Measurements from ENCODE around the gene MUC20.
"Not testable (repeated sequence)": the region's sequence is repeated elsewhere in the genome, so short reads cannot be mapped to it uniquely, and the experiment has no call there.

The MUC20 gene

DNA sequence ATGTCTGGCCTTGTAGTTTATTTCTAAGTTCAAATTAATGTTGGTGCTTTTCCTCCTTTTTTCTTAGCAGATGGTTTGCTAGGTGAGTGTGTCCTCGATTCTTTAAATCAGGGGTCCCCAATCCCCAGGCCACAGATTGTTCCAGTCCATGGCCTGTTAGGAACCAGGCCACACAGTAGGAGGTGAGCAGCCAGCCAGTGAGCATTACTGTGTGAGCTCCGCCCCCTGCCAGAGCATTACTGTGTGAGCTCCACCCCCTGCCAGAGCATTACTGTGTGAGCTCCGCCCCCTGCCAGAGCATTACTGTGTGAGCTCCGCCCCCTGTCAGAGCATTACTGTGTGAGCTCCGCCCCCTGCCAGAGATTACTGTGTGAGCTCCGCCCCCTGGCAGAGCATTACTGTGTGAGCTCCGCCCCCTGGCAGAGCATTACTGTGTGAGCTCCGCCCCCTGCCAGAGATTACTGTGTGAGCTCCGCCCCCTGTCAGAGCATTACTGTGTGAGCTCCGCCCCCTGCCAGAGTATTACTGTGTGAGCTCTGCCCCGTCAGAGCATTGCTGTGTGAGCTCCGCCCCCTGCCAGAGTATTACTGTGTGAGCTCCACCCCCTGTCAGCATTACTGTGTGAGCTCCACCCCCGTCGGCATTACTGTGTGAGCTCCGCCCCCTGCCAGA lies 34.1 kb upstream of the MUC20 start:
- not testable (repeated sequence) for H3K27me3 ChIP-seq (ENCODE audit: control insufficient read depth in 1 of 2, insufficient read depth in 2 of 2, low read length in 2 of 2); H3K9ac ChIP-seq (ENCODE audit: low read depth in 1 of 2, low read length in 2 of 2); H3K9me3 ChIP-seq (ENCODE audit: control insufficient read depth in 1 of 2, low read length in 2 of 2); H3K27ac ChIP-seq (ENCODE audit: low read depth, low read length); H3K4me3 ChIP-seq (ENCODE audit: low read depth in 1 of 2, low read length in 2 of 2)
- H3K36me3 ChIP-seq (ENCODE audit: control insufficient read depth in 1 of 2, insufficient read depth in 2 of 2, low read length in 2 of 2): peaks cover 5 to 36% of the 10 kb centered on the region in 2 donors
- peaks cover 13 to 14% of the 10 kb centered on the region in 2 donors for H3K4me1 ChIP-seq (ENCODE audit: control insufficient read depth in 1 of 2, insufficient read depth in 2 of 2, low read length in 2 of 2)

DNA sequence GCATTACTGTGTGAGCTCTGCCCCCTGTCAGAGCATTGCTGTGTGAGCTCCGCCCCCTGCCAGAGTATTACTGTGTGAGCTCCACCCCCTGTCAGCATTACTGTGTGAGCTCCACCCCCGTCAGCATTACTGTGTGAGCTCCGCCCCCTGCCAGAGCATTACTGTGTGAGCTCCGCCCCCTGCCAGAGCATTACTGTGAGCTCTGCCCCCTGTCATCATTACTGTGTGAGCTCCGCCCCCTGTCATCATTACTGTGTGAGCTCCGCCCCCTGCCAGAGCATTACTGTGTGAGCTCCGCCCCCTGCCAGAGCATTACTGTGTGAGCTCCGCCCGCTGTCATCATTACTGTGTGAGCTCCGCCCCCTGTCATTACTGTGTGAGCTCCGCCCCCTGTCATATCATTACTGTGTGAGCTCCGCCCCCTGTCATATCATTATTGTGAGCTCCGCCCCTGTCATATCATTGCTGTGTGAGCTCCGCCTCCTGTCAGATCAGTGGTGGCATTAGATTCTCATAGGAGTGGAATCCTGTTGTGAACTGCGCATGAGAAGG lies 33.5 kb upstream of the MUC20 start:
- not testable (repeated sequence) for H3K4me3 ChIP-seq (ENCODE audit: low read depth in 1 of 2, low read length in 2 of 2); H3K27ac ChIP-seq (ENCODE audit: low read depth, low read length); H3K9ac ChIP-seq (ENCODE audit: low read depth in 1 of 2, low read length in 2 of 2); H3K9me3 ChIP-seq (ENCODE audit: control insufficient read depth in 1 of 2, low read length in 2 of 2); H3K27me3 ChIP-seq (ENCODE audit: control insufficient read depth in 1 of 2, insufficient read depth in 2 of 2, low read length in 2 of 2)
- peaks cover 13 to 14% of the 10 kb centered on the region in 2 donors for H3K4me1 ChIP-seq (ENCODE audit: control insufficient read depth in 1 of 2, insufficient read depth in 2 of 2, low read length in 2 of 2)
- H3K36me3 ChIP-seq (ENCODE audit: control insufficient read depth in 1 of 2, insufficient read depth in 2 of 2, low read length in 2 of 2): peaks cover 9 to 41% of the 10 kb centered on the region in 2 donors

DNA sequence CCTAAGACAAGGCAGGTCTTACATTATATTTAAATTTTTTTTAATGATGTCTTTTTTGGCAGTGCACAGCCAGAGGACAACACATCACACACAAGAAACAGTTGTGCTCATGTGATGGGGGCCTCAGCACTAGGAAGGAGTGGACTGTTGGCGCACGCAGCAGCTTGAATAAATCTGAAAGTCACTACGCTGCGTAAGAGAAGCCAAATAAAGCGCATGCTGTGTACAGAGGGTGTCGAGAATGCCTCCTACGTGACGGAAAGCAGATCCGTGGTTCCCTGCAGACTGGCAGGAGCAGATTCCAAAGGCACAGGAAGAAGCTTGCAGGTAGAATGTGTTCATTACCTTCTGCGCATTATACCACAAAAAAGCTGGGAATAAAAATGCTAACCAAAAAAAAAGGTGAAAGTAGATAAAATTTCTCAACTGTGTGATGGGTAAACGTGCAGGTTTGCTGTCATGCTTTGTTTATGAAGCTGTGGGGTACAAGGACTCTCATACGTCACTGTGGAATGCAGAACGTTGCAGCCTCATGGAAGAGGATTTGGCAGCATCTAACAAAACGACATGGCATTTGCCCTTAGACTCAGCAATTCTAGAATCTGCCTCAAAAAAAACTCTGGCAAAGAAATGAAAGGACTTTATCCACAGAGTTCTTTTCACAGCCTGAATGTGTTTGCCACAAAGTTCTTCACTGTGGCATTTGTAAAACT lies 32.2 kb upstream of the MUC20 start:
- not testable (repeated sequence) for H3K4me1 ChIP-seq (ENCODE audit: control insufficient read depth in 1 of 2, insufficient read depth in 2 of 2, low read length in 2 of 2); H3K9ac ChIP-seq (ENCODE audit: low read depth in 1 of 2, low read length in 2 of 2); H3K27ac ChIP-seq (ENCODE audit: low read depth, low read length); H3K9me3 ChIP-seq (ENCODE audit: control insufficient read depth in 1 of 2, low read length in 2 of 2); H3K4me3 ChIP-seq (ENCODE audit: low read depth in 1 of 2, low read length in 2 of 2); H3K27me3 ChIP-seq (ENCODE audit: control insufficient read depth in 1 of 2, insufficient read depth in 2 of 2, low read length in 2 of 2)
- H3K36me3 ChIP-seq (ENCODE audit: control insufficient read depth in 1 of 2, insufficient read depth in 2 of 2, low read length in 2 of 2): peaks cover 15 to 51% of the 10 kb centered on the region in 2 donors

DNA sequence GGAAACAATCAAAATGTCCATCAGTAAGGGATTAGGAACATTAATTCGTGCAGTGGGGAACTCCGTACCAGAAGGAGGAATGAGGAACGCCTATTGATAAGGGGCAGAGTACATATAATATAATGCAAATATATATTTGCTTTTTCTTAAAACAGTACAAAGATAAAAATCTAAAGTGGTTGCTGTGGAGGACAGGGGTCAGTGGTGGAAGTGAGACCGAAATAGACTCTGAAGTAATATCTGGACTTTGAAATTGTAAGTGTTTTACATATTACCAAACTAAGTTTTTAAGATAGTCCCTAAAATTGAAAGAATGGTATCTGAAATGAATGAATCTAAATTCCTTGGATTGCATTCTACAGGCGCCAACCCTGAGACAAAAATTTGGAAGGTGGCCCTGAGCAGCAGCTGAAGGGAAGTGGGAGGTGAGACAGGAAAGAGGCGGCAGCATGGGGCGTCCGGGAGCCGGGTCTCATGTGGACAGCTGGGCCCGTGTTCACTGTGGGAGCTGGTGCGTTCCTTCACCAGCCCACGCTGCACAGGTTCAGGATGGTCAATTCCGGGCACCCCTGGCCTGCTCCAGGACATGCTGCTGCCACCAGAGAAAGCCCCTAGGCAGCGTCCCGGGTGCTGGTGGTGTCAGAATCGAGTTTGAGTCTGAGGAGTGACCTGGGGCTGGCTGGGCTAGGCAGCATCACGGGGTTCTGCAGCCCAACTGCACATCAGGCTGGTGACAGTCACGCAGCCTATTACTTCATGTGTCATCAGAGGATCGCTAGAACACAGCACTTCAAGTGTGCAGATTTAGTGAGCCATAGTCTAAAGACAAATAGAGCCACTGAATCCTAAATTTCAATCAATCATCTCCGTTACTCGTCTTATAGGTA lies 31.4 kb upstream of the MUC20 start:
- not testable (repeated sequence) for H3K4me1 ChIP-seq (ENCODE audit: control insufficient read depth in 1 of 2, insufficient read depth in 2 of 2, low read length in 2 of 2); H3K9me3 ChIP-seq (ENCODE audit: control insufficient read depth in 1 of 2, low read length in 2 of 2); H3K9ac ChIP-seq (ENCODE audit: low read depth in 1 of 2, low read length in 2 of 2); H3K4me3 ChIP-seq (ENCODE audit: low read depth in 1 of 2, low read length in 2 of 2); H3K27me3 ChIP-seq (ENCODE audit: control insufficient read depth in 1 of 2, insufficient read depth in 2 of 2, low read length in 2 of 2)
- Histone ChIP-seq H3K27ac (ENCODE audit: low read depth, low read length) (peak overlapping the region; percentile 40), H3K36me3 (ENCODE audit: control insufficient read depth in 1 of 2, insufficient read depth in 2 of 2, low read length in 2 of 2) (peaks cover 23 to 51% of the 10 kb centered on the region in 2 donors)

DNA sequence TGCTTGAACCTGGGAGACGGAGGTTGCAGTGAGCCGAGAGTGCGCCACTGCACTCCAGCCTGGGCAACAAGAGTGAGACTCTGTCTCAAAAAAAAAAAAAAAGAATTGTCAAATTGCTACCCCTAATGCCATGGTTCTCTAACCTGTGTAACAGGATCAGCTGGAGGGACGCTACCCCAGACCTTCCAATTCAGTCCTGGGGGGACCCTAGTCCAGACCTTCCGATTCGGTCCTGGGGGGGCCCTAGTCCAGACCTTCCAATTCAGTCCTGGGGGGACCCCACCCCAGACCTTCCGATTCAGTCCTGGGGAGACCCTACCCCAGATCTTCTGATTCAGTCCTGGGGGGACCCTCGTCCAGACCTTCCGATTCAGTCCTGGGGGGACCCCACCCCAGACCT lies 29.8 kb upstream of the MUC20 start:
- Histone ChIP-seq H3K4me3 (ENCODE audit: low read depth in 1 of 2, low read length in 2 of 2) (no peak overlapping the region), H3K27me3 (ENCODE audit: control insufficient read depth in 1 of 2, insufficient read depth in 2 of 2, low read length in 2 of 2) (no peaks in the 10 kb centered on the region), H3K9ac (ENCODE audit: low read depth in 1 of 2, low read length in 2 of 2) (no peak overlapping the region), H3K27ac (ENCODE audit: low read depth, low read length) (no peak overlapping the region), H3K9me3 (ENCODE audit: control insufficient read depth in 1 of 2, low read length in 2 of 2) (no peaks in the 10 kb centered on the region), H3K4me1 (ENCODE audit: control insufficient read depth in 1 of 2, insufficient read depth in 2 of 2, low read length in 2 of 2) (no peaks in the 10 kb centered on the region), H3K36me3 (ENCODE audit: control insufficient read depth in 1 of 2, insufficient read depth in 2 of 2, low read length in 2 of 2) (peaks cover 27 to 57% of the 10 kb centered on the region in 2 donors)

DNA sequence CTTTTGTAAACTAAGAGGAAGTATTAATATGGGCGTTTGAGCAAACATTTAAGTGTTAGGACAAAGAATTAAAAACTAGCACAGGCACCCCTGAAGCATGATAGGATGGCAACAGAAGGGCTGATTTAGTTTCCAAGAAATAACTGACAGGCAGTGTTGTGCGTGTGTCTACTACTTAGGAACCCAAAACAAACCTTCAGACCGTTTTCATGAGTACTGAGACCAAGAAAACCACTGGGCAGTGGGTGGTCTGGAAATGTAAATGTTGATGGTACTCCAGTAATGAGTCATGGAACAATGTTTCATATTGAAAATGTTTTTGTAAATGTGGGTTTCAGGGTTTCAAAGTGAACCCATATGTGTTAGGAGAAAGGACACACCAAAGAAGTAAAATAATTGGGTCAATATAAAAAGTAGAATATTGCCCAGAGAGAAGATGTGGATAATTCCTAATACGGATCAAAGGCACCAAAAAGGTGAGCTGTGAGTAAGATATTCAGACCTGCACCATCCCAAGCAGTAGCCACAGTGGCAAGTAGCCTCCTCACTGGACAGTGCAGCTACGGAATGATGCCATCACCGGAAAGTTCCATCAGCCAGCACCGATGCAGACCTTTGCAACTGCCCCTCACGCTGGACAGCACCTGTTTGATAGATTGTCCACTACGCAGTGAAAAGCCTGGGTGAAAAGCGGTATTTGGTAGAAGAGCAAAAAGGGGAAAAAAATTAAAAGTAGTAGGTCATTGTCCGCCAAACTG lies 29.0 kb upstream of the MUC20 start:
- H3K9ac ChIP-seq (ENCODE audit: low read depth in 1 of 2, low read length in 2 of 2); H3K9me3 ChIP-seq (ENCODE audit: control insufficient read depth in 1 of 2, low read length in 2 of 2); H3K4me1 ChIP-seq (ENCODE audit: control insufficient read depth in 1 of 2, insufficient read depth in 2 of 2, low read length in 2 of 2); H3K27me3 ChIP-seq (ENCODE audit: control insufficient read depth in 1 of 2, insufficient read depth in 2 of 2, low read length in 2 of 2); H3K27ac ChIP-seq (ENCODE audit: low read depth, low read length); H3K4me3 ChIP-seq (ENCODE audit: low read depth in 1 of 2, low read length in 2 of 2): not testable (repeated sequence)
- H3K36me3 ChIP-seq (ENCODE audit: control insufficient read depth in 1 of 2, insufficient read depth in 2 of 2, low read length in 2 of 2): peaks cover 27 to 58% of the 10 kb centered on the region in 2 donors

DNA sequence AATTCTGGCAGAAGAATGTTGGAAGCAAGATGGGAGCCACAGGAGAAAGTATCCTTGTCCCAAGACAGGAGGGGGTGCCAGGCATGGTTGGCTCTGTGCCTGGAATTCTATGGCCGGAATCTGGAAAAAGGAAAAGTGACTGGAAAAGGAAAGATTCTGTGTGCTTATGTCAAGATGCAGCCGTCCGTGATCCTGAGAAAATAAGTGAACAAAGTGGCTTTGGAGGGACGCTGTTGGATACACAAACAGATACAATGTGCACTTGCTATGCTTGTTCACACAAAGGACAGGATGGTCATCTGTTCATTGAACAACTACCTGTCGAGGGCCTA lies 28.5 kb upstream of the MUC20 start:
- no peak overlapping the region for H3K9ac ChIP-seq (ENCODE audit: low read depth in 1 of 2, low read length in 2 of 2)
- H3K4me1 ChIP-seq (ENCODE audit: control insufficient read depth in 1 of 2, insufficient read depth in 2 of 2, low read length in 2 of 2): no peaks in the 10 kb centered on the region
- H3K36me3 ChIP-seq (ENCODE audit: control insufficient read depth in 1 of 2, insufficient read depth in 2 of 2, low read length in 2 of 2): peaks cover 27 to 61% of the 10 kb centered on the region in 2 donors
- no peaks in the 10 kb centered on the region for H3K27me3 ChIP-seq (ENCODE audit: control insufficient read depth in 1 of 2, insufficient read depth in 2 of 2, low read length in 2 of 2)
- no peak overlapping the region for H3K4me3 ChIP-seq (ENCODE audit: low read depth in 1 of 2, low read length in 2 of 2)
- no peak overlapping the region for H3K27ac ChIP-seq (ENCODE audit: low read depth, low read length)
- H3K9me3 ChIP-seq (ENCODE audit: control insufficient read depth in 1 of 2, low read length in 2 of 2): no peaks in the 10 kb centered on the region

DNA sequence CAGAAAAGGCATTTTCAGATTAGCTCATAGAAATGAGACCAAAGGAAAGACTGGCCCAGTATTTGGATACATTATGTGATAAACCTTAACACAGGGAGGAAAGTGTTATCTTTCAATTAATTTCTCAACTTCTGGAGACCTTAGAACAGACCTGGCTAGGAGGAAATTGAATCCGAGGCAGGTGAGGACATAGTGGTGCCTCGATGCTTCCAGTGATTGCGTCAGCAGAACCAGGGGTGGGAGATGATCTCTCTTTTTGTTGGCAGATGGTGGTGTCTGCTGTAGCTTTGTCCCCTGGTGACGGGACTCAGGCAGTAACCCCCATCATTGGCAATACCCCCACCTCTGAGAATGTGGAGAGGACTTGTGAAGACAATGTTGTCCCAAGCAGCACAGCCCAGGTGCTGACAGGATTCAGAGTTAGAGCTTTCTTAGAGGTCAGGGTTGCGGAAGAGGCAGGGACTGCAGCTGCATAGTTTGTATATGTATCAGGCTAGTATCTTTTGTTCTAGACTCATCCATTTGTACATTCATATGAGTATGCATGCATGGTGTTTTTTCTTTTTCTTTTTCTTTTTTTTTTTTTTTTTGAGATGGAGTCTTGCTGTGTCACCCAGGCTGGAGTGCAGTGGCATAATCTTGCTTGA lies 27.9 kb upstream of the MUC20 start:
- Histone ChIP-seq H3K4me3 (ENCODE audit: low read depth in 1 of 2, low read length in 2 of 2) (no peak overlapping the region), H3K36me3 (ENCODE audit: control insufficient read depth in 1 of 2, insufficient read depth in 2 of 2, low read length in 2 of 2) (peaks cover 27 to 66% of the 10 kb centered on the region in 2 donors), H3K4me1 (ENCODE audit: control insufficient read depth in 1 of 2, insufficient read depth in 2 of 2, low read length in 2 of 2) (no peaks in the 10 kb centered on the region), H3K9ac (ENCODE audit: low read depth in 1 of 2, low read length in 2 of 2) (no peak overlapping the region), H3K9me3 (ENCODE audit: control insufficient read depth in 1 of 2, low read length in 2 of 2) (no peaks in the 10 kb centered on the region), H3K27ac (ENCODE audit: low read depth, low read length) (no peak overlapping the region), H3K27me3 (ENCODE audit: control insufficient read depth in 1 of 2, insufficient read depth in 2 of 2, low read length in 2 of 2) (no peaks in the 10 kb centered on the region)

DNA sequence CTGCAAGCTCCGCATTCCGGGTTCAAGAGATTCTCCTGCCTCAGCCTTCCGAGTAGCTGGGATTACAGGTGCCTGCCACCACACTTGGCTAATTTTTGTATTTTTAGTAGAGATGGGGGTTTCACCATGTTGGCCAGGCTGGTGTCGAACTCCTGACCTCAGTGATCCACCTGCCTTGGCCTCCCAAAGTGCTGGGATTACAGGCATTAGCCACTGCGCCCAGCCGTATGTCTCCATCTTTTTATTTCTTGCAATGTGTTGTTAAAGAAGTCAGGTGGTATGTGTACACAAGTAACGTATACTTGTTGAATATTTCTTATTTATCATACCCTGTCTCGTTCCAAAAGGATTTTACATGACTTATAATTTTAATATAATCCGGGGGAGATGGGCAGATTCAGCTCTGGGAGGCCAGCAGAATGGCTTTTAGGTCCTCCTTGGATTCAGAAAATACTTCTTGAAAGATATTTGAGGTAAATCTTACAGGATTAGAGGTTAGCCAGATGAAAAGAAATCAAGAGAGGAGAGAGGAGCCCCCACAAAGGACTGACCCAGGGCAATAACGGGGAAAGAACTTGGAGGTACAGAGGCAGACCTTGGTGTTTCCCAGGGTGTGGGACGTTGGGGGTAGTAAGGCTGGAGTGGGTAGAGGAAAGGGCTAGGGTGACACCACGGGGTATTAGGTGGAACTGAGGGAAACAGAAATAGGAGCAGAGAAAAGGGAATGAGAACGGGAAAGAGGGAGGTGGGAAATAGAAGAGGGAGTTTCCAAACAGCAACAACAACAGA lies 27.2 kb upstream of the MUC20 start:
- no peaks in the 10 kb centered on the region for H3K4me1 ChIP-seq (ENCODE audit: control insufficient read depth in 1 of 2, insufficient read depth in 2 of 2, low read length in 2 of 2)
- H3K9ac ChIP-seq (ENCODE audit: low read depth in 1 of 2, low read length in 2 of 2): no peak overlapping the region
- peaks cover 27 to 73% of the 10 kb centered on the region in 2 donors for H3K36me3 ChIP-seq (ENCODE audit: control insufficient read depth in 1 of 2, insufficient read depth in 2 of 2, low read length in 2 of 2)

More for the DNA sequence above, 27.2 kb upstream of the MUC20 start:
- H3K27me3 ChIP-seq (ENCODE audit: control insufficient read depth in 1 of 2, insufficient read depth in 2 of 2, low read length in 2 of 2): no peaks in the 10 kb centered on the region
- H3K27ac ChIP-seq (ENCODE audit: low read depth, low read length): no peak overlapping the region
- no peaks in the 10 kb centered on the region for H3K9me3 ChIP-seq (ENCODE audit: control insufficient read depth in 1 of 2, low read length in 2 of 2)
- no peak overlapping the region for H3K4me3 ChIP-seq (ENCODE audit: low read depth in 1 of 2, low read length in 2 of 2)
